22Rv1 (cell line): ENCODE data around the gene PKD2.

Source experiments
- ZFX ChIP-seq: fragments of 450-650 bp; IDR thresholded peaks from 2 replicates; pipeline ENCODE4 v1.6.1; 2017; ENCODE audit warnings: antibody characterized with exemption, borderline replicate concordance
- TF ChIP-seq, protein P1 (sequence below): fragments of 450-650 bp; IDR thresholded peaks from 2 replicates; pipeline ENCODE4 v1.5.1; 2017; ENCODE audit warnings: mild to moderate bottlenecking

DNA sequence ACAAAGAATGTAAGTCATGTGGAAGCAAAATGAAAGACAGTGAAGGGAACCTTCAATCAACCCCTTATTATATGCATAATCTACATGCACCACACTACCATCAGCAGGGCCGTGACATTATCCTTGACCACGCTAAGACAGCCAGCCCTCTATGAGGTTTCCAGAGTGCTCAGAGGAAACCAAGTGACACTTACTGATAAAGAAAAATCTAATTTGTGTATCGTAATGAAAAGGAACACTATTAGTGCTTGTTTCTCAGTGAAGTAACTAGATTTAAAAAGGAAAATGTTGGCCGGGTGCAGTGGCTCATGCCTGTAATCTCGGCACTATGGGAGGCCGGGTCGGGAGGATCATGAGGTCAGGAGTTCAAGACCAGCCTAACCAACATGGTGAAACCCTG is 94.6 kb downstream of the PKD2 start:
- TF ChIP-seq, protein P1, sequence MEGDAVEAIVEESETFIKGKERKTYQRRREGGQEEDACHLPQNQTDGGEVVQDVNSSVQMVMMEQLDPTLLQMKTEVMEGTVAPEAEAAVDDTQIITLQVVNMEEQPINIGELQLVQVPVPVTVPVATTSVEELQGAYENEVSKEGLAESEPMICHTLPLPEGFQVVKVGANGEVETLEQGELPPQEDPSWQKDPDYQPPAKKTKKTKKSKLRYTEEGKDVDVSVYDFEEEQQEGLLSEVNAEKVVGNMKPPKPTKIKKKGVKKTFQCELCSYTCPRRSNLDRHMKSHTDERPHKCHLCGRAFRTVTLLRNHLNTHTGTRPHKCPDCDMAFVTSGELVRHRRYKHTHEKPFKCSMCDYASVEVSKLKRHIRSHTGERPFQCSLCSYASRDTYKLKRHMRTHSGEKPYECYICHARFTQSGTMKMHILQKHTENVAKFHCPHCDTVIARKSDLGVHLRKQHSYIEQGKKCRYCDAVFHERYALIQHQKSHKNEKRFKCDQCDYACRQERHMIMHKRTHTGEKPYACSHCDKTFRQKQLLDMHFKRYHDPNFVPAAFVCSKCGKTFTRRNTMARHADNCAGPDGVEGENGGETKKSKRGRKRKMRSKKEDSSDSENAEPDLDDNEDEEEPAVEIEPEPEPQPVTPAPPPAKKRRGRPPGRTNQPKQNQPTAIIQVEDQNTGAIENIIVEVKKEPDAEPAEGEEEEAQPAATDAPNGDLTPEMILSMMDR: no peak
- no peak for TF ChIP-seq ZFX
